ENCODE data around the gene APEX1. TPM values are rescaled to one million over a fixed set of nuclear protein-coding genes. Genes with fewer than 3 reads are reported as not detected.

Gene APEX1
- total RNA-seq, 1 experiment from 2014 or later, result 340 TPM

GRCh38 chr14:20469890-20470602 is 15.0 kb downstream of the APEX1 start:
- Histone ChIP-seq H2AFZ (ENCODE audit: low read length) (no peak overlapping the region), H3K27me3 (ENCODE audit: insufficient read depth, low read length) (no peaks in the 10 kb centered on the region; the same call in 1 of the 2 replicates), H3K23me2 (ENCODE audit: insufficient read length, low read depth, low read length, poor library complexity, severe bottlenecking) (peaks cover 15% of the 10 kb centered on the region), H2BK15ac (ENCODE audit: low read depth, low read length) (no peak overlapping the region), H3K23ac (ENCODE audit: insufficient read length, low read depth, low read length) (no peak overlapping the region), H3T11ph (ENCODE audit: low read length) (no peak overlapping the region), H4K8ac (replicated peaks; ENCODE audit: insufficient read length, low read depth, low read length) (peak overlapping the region; percentile 5), H3K79me2 (ENCODE audit: insufficient read depth, low read length) (peaks cover 11% of the 10 kb centered on the region; the same call in 1 of the 2 replicates), H3K18ac (ENCODE audit: insufficient read length, low read depth, low read length) (peak overlapping the region; percentile 18), H3K4me1 (ENCODE audit: insufficient read depth, low read length) (no peaks in the 10 kb centered on the region), H3K4ac (ENCODE audit: low read depth, low read length) (no peak overlapping the region), H3K79me1 (ENCODE audit: insufficient read depth, low read depth, low read length, poor library complexity, severe bottlenecking) (peaks cover 9% of the 10 kb centered on the region), H2BK5ac (ENCODE audit: insufficient read length, low read length) (no peak overlapping the region), H2BK120ac (ENCODE audit: low read depth, low read length, poor library complexity, severe bottlenecking) (peak overlapping the region; percentile 16), H3K4me2 (ENCODE audit: insufficient read depth, insufficient read length, low read length) (peak overlapping the region; percentile 96), H4K91ac (ENCODE audit: insufficient read length, low read depth, low read length) (no peak overlapping the region), H4K20me1 (ENCODE audit: control insufficient read depth, insufficient read depth, insufficient read length) (peaks cover 2% of the 10 kb centered on the region), H2BK20ac (ENCODE audit: low read depth, low read length, poor library complexity, severe bottlenecking) (no peak overlapping the region), H3K9ac (ENCODE audit: extremely low read depth, insufficient read length, low read length) (peak overlapping the region; percentile 87), H2BK12ac (ENCODE audit: insufficient read length, low read depth, low read length) (no peak overlapping the region), H3K9me3 (ENCODE audit: control insufficient read depth, low read depth, low read length) (no peaks in the 10 kb centered on the region), H3K27ac (ENCODE audit: insufficient read length, low read depth, low read length) (no peak overlapping the region), H3K56ac (ENCODE audit: insufficient read length, low read depth, low read length) (no peak overlapping the region), H3K14ac (ENCODE audit: insufficient read depth, low read length) (peak overlapping the region; percentile 92; the same call in 1 of the 2 replicates), H4K5ac (ENCODE audit: insufficient read length, low read depth, low read length) (peak overlapping the region; percentile 23), H2AK5ac (ENCODE audit: insufficient read length, low read length) (no peak overlapping the region)
- no CpG with 5 or more reads among the region's 12 CpGs for WGBS (ENCODE audit: extremely low coverage, insufficient read length, low lambda C conversion rate)
- peak overlapping the region; percentile 97 for H3K4me3 Mint-ChIP-seq
- no peaks in the 10 kb centered on the region for H3K9me3 Mint-ChIP-seq
- TF ChIP-seq, protein P1, sequence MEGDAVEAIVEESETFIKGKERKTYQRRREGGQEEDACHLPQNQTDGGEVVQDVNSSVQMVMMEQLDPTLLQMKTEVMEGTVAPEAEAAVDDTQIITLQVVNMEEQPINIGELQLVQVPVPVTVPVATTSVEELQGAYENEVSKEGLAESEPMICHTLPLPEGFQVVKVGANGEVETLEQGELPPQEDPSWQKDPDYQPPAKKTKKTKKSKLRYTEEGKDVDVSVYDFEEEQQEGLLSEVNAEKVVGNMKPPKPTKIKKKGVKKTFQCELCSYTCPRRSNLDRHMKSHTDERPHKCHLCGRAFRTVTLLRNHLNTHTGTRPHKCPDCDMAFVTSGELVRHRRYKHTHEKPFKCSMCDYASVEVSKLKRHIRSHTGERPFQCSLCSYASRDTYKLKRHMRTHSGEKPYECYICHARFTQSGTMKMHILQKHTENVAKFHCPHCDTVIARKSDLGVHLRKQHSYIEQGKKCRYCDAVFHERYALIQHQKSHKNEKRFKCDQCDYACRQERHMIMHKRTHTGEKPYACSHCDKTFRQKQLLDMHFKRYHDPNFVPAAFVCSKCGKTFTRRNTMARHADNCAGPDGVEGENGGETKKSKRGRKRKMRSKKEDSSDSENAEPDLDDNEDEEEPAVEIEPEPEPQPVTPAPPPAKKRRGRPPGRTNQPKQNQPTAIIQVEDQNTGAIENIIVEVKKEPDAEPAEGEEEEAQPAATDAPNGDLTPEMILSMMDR (conservative IDR thresholded peaks at IDR 0.05), result no peak
- H3K27ac Mint-ChIP-seq, result peak overlapping the region; percentile 64 to 97 (median 94)
- DNase-seq, result peak; percentile 37
- H3K27me3 Mint-ChIP-seq (ENCODE audit: low read depth), result no peaks in the 10 kb centered on the region; the same call in 1 of the 2 replicates
- peaks cover 28 to 46% (median 36%) of the 10 kb centered on the region in 3 experiments; a peak in 6 of 7 replicates for H3K36me3 Mint-ChIP-seq (ENCODE audit: insufficient read depth in 1 of 3, low read depth in 3 of 3)
- H3K4me1 Mint-ChIP-seq, result peaks cover 20 to 21% of the 10 kb centered on the region in 2 experiments

All from H9 (cell line).